Left ventricle myocardium inferior (tissue), 1 donor: Measurements from ENCODE around the gene INF2. TPM values are rescaled to one million over a fixed set of nuclear protein-coding genes. Genes with fewer than 3 reads are reported as not detected.
"Not testable (repeated sequence)": the region's sequence is repeated elsewhere in the genome, so short reads cannot be mapped to it uniquely, and the experiment has no call there.

Experiments
- DNase-seq: peaks from one replicate; pipeline ENCODE4 v3.0.0-alpha.2; 2020
- H3K27ac ChIP-seq: fragments of 200-600 bp; replicated peaks from 2 replicates; pipeline ENCODE4 v1.8.0; 2021
- H3K27me3 ChIP-seq: fragments of 200-600 bp; 2 replicates; pipeline ENCODE4 v1.8.0; 2021; ENCODE audit warnings: low read depth
- H3K36me3 ChIP-seq: fragments of 200-600 bp; 2 replicates; pipeline ENCODE4 v1.8.0; 2021
- H3K4me1 ChIP-seq: fragments of 200-600 bp; 2 replicates; pipeline ENCODE4 v1.8.0; 2021
- H3K4me3 ChIP-seq: fragments of 200-600 bp; 2 replicates; pipeline ENCODE4 v1.8.0; 2021; ENCODE audit warnings: mild to moderate bottlenecking, moderate library complexity
- H3K9me3 ChIP-seq: fragments of 200-600 bp; replicated peaks from 2 replicates; pipeline ENCODE4 v1.8.0; 2021
- intact Hi-C: fragments of 100-400 bp; cut with micrococcal nuclease; formaldehyde crosslinking; loops from one replicate; pipeline ENCODE4 v1.11.0; 2022
- total RNA-seq: library from RNA; stranded (reverse); fragmentation: NEBNext Ultra II Directional; extraction: Animal tissue kit (Norgen Biotek cat#: 25700); gene quantifications from one replicate; pipeline ENCODE4 v1.2.1, GENCODE V29; 2021
- TF ChIP-seq, protein P1 (sequence below): fragments of 200-600 bp; IDR thresholded peaks from 2 replicates; pipeline ENCODE4 v1.8.0; 2021; ENCODE audit warnings: antibody characterized with exemption, mild to moderate bottlenecking, borderline replicate concordance
- donor health status: DM: no; HTN: yes; CAD: no; lungs with severe emphysema.

The INF2 gene
- total RNA-seq, 1 donor from 2014 or later, result 28.5 TPM

DNA sequence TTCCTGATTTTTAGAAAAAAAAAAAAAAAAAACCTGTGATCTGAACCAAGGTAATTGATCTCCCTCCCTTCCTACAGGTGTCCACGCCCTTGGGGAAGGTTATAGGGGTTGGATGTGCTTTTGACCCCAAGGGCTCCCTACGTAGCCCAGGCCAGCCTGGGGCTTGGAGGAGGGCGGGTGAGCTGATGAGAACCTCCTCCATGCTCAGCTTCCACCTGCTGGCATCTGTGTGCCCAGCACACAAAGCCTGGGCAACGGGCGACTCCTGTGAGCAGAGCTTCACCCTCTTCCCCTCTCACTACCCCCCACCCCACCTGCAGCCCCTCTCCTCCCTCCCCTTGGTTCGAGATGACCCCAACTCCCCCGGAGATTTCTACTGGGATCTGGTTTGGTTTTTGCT is 25.3 kb upstream of the INF2 start:
- DNase-seq, result no peak
- TF ChIP-seq, protein P1, sequence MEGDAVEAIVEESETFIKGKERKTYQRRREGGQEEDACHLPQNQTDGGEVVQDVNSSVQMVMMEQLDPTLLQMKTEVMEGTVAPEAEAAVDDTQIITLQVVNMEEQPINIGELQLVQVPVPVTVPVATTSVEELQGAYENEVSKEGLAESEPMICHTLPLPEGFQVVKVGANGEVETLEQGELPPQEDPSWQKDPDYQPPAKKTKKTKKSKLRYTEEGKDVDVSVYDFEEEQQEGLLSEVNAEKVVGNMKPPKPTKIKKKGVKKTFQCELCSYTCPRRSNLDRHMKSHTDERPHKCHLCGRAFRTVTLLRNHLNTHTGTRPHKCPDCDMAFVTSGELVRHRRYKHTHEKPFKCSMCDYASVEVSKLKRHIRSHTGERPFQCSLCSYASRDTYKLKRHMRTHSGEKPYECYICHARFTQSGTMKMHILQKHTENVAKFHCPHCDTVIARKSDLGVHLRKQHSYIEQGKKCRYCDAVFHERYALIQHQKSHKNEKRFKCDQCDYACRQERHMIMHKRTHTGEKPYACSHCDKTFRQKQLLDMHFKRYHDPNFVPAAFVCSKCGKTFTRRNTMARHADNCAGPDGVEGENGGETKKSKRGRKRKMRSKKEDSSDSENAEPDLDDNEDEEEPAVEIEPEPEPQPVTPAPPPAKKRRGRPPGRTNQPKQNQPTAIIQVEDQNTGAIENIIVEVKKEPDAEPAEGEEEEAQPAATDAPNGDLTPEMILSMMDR, result no peak
- Histone ChIP-seq H3K4me3 (no peak overlapping the region), H3K27ac (no peak overlapping the region), H3K4me1 (peaks cover 26% of the 10 kb centered on the region), H3K9me3 (peaks cover 7% of the 10 kb centered on the region), H3K27me3 (peaks cover 16% of the 10 kb centered on the region), H3K36me3 (no peaks in the 10 kb centered on the region)
- intact Hi-C loops, result no loop called here

DNA sequence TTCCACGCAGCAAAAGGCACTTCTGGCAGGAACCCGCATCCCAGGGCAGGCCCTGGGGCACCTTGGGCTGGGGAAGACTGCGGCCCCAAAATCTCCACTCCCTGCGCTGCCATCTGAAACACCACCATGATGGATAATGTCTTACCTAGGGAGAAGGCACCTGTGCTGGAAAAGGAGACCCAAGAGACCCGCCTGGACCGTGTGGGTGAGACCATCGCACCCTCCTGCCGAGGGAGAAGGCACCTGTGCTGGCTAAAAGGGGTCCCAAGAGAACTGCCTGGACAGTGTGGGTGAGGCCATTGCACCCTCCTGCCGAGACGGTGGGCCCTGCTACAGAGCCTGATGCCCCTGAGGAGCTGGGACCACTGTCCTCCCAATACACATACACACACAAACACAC is 24.8 kb upstream of the INF2 start:
- H3K27ac ChIP-seq, result no peak overlapping the region
- peaks cover 7% of the 10 kb centered on the region for H3K9me3 ChIP-seq
- H3K36me3 ChIP-seq, result no peaks in the 10 kb centered on the region
- intact Hi-C loops, result no loop called here
- H3K4me3 ChIP-seq, result no peak overlapping the region
- H3K27me3 ChIP-seq, result peaks cover 16% of the 10 kb centered on the region
- TF ChIP-seq, protein P1, result no peak
- DNase-seq, result no peak
- H3K4me1 ChIP-seq, result peaks cover 24% of the 10 kb centered on the region

DNA sequence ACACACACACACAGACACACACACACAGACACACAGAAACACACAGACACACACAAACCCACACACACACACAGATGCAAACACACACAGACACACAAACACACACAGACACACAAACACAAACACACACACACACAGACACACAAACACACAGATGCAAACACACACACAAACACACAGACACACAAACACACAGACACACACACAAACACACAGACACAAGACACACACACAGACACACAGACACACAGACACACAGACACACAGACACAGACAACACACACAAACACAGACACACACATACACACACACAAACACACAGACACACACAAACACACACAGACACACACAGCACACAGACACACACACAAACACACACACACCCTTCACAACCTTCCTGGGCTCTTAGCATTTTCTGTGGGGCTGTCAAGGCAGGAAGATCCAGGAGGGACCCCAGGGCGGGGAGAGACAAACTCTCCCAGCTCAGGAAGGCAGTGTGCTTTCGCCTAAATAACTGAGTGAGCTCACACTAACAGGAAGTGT is 24.2 kb upstream of the INF2 start:
- H3K9me3 ChIP-seq, result peaks cover 7% of the 10 kb centered on the region
- H3K36me3 ChIP-seq, result no peaks in the 10 kb centered on the region
- H3K4me3 ChIP-seq, result no peak overlapping the region
- peaks cover 18% of the 10 kb centered on the region for H3K4me1 ChIP-seq
- TF ChIP-seq, protein P1, result no peak
- peaks cover 11% of the 10 kb centered on the region for H3K27me3 ChIP-seq
- DNase-seq, result no peak
- intact Hi-C loops, result no loop called here
- H3K27ac ChIP-seq, result peak overlapping the region; percentile 9

DNA sequence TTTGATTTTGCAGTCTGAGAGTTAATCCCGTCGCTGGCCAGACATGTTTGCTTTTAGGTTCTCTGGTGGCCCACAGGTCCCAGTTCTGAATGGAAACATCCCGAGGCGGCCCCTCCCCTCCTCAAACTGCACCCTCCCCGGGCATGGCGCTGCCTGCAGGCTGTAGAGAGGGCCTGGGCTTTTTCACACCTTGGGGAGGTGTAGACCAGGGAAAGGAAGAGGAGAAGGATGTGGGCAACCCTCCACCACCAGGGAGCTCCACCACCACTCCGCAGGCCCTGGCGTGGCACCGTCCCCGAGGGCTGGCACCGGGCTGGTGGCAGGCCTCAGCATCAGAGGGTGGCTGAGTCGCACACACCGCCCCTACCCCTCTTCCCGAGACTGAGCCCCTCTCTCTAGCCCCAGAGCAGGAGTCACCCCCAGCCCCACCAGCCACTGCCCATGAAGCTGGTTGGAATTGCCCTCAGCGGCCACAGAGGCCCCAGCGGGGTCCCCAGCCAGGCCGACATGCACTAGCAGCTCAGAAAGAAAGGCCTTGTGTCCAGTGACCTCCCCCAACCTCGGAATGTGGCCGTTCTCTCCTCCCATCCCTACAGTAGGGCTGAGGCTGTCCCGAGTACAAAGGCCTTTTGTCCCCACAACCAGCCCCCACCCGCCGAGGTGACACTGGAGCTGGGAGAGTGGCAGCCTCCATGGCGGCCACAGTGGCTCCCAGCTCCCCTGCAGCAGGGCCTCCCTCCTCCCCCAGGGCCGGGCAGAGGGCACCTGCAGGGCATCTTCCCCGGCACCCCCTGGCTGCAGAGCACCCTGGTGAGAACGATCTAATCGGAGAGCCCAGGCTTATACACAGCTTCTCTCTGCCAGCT is 23.5 kb upstream of the INF2 start:
- H3K4me1 ChIP-seq, result peaks cover 11% of the 10 kb centered on the region
- H3K27ac ChIP-seq, result peak overlapping the region; percentile 9
- H3K4me3 ChIP-seq, result no peak overlapping the region
- intact Hi-C loops, result no loop called here
- TF ChIP-seq, protein P1, result peak; percentile 57
- peaks cover 4% of the 10 kb centered on the region for H3K27me3 ChIP-seq
- H3K36me3 ChIP-seq, result no peaks in the 10 kb centered on the region
- DNase-seq, result peak; percentile 49
- peaks cover 6% of the 10 kb centered on the region for H3K9me3 ChIP-seq

DNA sequence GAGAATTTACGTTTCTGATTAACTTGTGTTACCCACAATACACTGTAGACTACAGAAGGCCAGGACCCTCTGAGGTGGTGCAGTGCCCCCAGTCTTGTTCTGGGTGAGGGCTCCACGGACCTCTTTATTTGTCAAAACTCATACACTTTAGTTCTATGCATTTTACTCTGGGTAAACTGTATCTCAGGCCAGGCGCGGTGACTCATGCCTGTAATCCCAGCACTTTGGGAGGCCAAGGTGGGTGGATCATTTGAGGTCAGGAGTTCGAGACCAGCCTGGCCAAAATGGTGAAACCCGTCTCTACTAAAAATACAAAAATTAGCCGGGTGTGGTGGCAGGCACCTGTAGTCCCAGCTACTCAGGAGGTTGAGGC is 22.9 kb upstream of the INF2 start:
- H3K27ac ChIP-seq, H3K27me3 ChIP-seq, H3K4me3 ChIP-seq, H3K36me3 ChIP-seq, DNase-seq, H3K9me3 ChIP-seq, intact Hi-C loops: not testable (repeated sequence)
- peaks cover 11% of the 10 kb centered on the region for H3K4me1 ChIP-seq

DNA sequence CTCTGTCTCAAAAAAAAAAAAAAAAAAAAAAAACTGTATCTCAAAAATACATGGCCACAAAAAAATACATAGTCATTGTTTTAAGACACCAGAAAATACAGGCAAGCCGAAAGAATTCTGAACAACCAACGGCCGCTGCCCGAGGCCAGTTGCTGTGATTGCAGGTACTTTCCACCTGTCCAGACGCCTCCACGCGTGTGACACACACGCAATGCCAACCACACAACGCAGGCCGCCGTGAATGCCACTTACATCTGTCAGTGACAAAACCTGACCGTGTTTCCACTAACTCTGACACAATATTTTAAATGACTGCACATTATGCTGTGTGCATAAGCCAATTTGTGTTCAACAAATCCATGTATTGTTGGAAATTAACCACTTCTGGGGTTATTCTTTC is 22.4 kb upstream of the INF2 start:
- Histone ChIP-seq H3K36me3 (no peaks in the 10 kb centered on the region), H3K27ac (no peak overlapping the region), H3K4me1 (peaks cover 11% of the 10 kb centered on the region), H3K9me3 (no peaks in the 10 kb centered on the region), H3K4me3 (no peak overlapping the region), H3K27me3 (no peaks in the 10 kb centered on the region)
- DNase-seq, result no peak
- intact Hi-C loops, result no loop called here
- TF ChIP-seq, protein P1, result no peak
